ENCODE data around the gene PRR16.

The PRR16 gene

GRCh38 chr5:120504057-120504456 lies 40.0 kb downstream of the PRR16 start:
- TF ChIP-seq CTCF (conservative IDR thresholded peaks at IDR 0.05; ENCODE audit: low read length), result no peak
- no peak overlapping the region for H3K4me3 ChIP-seq (ENCODE audit: low read length)
- no peak for DNase-seq (ENCODE audit: low read depth)

- TF ChIP-seq CTCF (conservative IDR thresholded peaks at IDR 0.05; ENCODE audit: low read length), result no peak
- no peak overlapping the region for H3K4me3 ChIP-seq (ENCODE audit: low read length)
- no peak for DNase-seq (ENCODE audit: low read depth)
These were observed 43.1 kb downstream of the PRR16 start for GRCh38 chr5:120507197-120507596.

GRCh38 chr5:120507800-120508463 lies 43.8 kb downstream of the PRR16 start:
- DNase-seq (ENCODE audit: low read depth), result peak; percentile 66
- TF ChIP-seq CTCF (conservative IDR thresholded peaks at IDR 0.05; ENCODE audit: low read length), result no peak
- H3K4me3 ChIP-seq (ENCODE audit: low read length), result peak overlapping the region; percentile 10

DNA sequence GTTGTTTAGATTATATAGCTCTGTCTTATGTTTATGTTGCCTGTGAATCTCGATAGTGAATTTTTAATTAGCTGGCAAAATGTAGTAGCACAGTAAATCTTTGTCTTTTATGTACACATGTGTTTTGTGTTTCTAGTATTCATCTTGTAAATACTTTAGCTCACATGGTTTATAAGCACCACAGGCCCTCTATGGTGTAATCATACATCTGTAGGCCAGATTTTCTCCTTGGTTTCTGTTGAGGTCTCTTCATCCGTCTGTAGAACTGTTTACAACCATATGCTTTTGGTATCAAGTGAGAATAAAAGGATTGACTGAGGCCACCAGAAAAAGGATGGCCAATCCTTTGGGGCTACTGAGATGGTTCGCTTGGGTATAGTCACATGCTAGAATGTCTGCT lies 45.0 kb downstream of the PRR16 start:
- peak; percentile 91 for DNase-seq (ENCODE audit: low read depth)
- H3K4me3 ChIP-seq (ENCODE audit: low read length), result no peak overlapping the region
- no peak for TF ChIP-seq CTCF (conservative IDR thresholded peaks at IDR 0.05; ENCODE audit: low read length)

GRCh38 chr5:120510098-120510637 lies 46.1 kb downstream of the PRR16 start:
- TF ChIP-seq CTCF (conservative IDR thresholded peaks at IDR 0.05; ENCODE audit: low read length), result no peak
- no peak for DNase-seq (ENCODE audit: low read depth)
- no peak overlapping the region for H3K4me3 ChIP-seq (ENCODE audit: low read length)

DNA sequence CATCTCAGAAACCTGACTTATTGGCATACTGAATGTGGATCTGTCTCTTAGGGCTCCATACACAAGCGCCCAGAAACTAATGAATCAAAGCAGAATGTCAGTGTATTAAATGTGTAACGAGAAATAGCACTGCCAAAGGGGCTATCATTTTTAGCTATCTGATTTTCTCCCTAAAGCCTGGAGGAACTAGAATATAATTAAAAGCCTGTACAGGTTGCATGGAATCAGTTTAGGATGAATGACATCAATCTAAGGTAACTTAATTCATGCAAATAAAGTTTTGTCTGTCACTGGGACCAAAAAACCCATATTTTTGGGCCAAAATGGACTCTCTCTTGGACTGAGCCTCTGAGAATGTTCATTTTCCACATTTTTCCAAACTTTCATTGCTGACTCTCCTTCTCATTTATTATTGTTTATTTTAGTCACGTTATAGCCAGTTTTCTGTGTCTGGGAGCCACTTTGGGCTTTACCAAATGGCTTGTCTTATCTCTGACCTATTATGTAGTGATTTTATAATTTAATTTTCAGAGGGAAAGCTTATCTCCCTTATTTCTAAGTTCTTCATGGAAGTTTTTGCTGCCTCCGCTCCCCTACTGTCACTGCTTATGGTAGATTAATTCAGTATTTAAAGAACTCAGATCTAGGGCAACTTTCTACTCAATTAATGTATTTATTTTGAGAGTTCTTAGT lies 47.0 kb downstream of the PRR16 start:
- no peak overlapping the region for H3K4me3 ChIP-seq (ENCODE audit: low read length)
- no peak for TF ChIP-seq CTCF (conservative IDR thresholded peaks at IDR 0.05; ENCODE audit: low read length)
- DNase-seq (ENCODE audit: low read depth), result no peak

DNA sequence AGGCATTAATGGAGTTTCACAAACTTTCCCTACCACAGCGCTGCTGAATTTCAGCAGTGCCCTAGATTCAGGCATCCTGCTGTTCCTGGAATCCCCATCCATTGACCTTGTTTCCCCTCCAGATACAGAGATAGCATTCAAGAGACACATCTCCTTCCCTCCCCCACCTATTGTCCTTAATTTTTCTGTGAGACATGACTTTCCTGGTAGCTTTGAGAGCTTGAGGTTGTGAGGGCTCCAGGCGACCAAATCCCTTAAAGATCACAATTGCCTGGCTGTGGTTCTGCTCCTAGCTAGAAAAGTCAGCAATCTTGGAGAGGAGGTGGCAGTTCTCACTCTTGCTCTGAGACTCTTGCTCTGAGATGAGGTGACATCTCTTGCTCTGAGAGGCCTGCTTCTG lies 48.0 kb downstream of the PRR16 start:
- H3K4me3 ChIP-seq (ENCODE audit: low read length), result no peak overlapping the region
- TF ChIP-seq CTCF (conservative IDR thresholded peaks at IDR 0.05; ENCODE audit: low read length), result no peak

More for the DNA sequence above, 48.0 kb downstream of the PRR16 start:
- no peak for DNase-seq (ENCODE audit: low read depth)
